Lower leg skin (tissue), 3 donors: ENCODE data around the gene HTRA2.

ENCODE experiments used
- CTCF ChIP-seq, 3 donors: fragments of 450-650 bp; IDR thresholded peaks; one replicate each; pipeline ENCODE4 v1.5.1; 2016; ENCODE audit warnings: antibody characterized with exemption in 3 of 3, mild to moderate bottlenecking in 3 of 3, moderate library complexity in 2 of 3
- POLR2A ChIP-seq, 2 donors: fragments of 450-650 bp; IDR thresholded peaks; one replicate each; pipeline ENCODE4 v1.6.1; 2016 to 2017; ENCODE audit warnings: antibody characterized with exemption in 2 of 2, mild to moderate bottlenecking in 1 of 2, moderate library complexity in 1 of 2

GRCh38 chr2:74526649-74527230 is 3.0 kb upstream of the HTRA2 start:
- no peak for TF ChIP-seq CTCF (IDR thresholded peaks at IDR 0.05)
- TF ChIP-seq POLR2A (IDR thresholded peaks at IDR 0.05), result no peak
